Subcutaneous abdominal adipose tissue (tissue), 5 donors: ENCODE measurements around the gene NPC1.

Source experiments
- H3K27ac ChIP-seq: one replicate; pipeline ENCODE4 v1.7.0; 2013; ENCODE audit warnings: low read depth, mild to moderate bottlenecking, inconsistent platforms, low read length, moderate library complexity
- H3K27me3 ChIP-seq, 5 donors: one replicate each; pipeline ENCODE4 v1.7.0; 2013; ENCODE audit warnings: low read length in 5 of 5, inconsistent platforms in 1 of 5; ENCODE audit not compliant: control insufficient read depth in 5 of 5, insufficient read depth in 4 of 5
- H3K36me3 ChIP-seq, 5 donors: one replicate each; pipeline ENCODE4 v1.7.0; 2013; ENCODE audit warnings: low read length in 5 of 5; ENCODE audit not compliant: control insufficient read depth in 5 of 5, insufficient read depth in 5 of 5
- H3K4me1 ChIP-seq, 5 donors: one replicate each; pipeline ENCODE4 v1.7.0; 2013; ENCODE audit warnings: low read length in 5 of 5, mild to moderate bottlenecking in 3 of 5, moderate library complexity in 1 of 5; ENCODE audit not compliant: control insufficient read depth in 5 of 5, insufficient read depth in 5 of 5
- H3K4me3 ChIP-seq, 5 donors: one replicate each; pipeline ENCODE4 v1.7.0; 2013; ENCODE audit warnings: low read length in 5 of 5, low read depth in 1 of 5
- H3K9ac ChIP-seq, 5 donors: one replicate each; pipeline ENCODE4 v1.7.0; 2013; ENCODE audit warnings: low read length in 5 of 5, mild to moderate bottlenecking in 4 of 5, moderate library complexity in 3 of 5
- H3K9me3 ChIP-seq, 5 donors: one replicate each; pipeline ENCODE4 v1.7.0; 2013; ENCODE audit warnings: low read length in 5 of 5; ENCODE audit not compliant: control insufficient read depth in 5 of 5
- donor health status: healthy.
- donor health status: healthy.
- donor health status: healthy.
- donor health status: healthy.
- donor health status: healthy.

NPC1 gene

DNA sequence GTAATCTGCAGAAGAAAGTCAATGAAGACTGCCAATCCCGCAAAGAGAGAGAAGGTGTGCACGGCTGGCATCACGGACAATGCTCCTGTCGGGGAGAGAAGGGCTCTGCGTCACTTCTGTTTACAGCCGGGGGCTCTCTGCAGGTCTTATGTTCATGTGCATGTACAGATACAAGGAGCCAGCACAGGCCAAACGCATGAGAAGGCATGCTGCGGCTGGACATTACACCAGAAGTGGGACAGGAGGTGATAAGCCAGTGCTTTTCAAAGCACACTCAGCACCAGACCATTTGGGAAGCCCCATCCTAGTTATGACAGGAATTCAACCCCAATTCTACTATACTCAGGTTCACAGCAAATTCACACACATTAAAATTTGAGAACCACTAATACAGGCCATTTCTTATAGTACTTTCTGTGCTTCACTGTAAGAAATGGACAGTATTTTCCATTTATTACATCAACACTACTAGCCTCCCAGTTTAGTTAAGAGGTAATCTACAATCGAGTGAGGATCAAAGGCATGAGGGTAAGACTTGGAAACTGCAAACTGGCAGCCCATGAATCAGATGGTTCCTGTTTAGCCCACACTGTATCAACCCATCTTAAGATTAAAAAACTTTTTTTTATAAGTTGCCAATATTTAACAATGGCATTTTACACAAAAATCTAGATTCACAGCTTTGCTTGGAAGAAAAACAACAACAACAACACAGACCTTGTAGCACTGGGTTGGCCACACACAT, 44.8 kb downstream of the NPC1 start:
- Histone ChIP-seq H3K36me3 (peaks cover 15 to 96% (median 86%) of the 10 kb centered on the region in 5 donors), H3K27ac (no peak overlapping the region)

DNA sequence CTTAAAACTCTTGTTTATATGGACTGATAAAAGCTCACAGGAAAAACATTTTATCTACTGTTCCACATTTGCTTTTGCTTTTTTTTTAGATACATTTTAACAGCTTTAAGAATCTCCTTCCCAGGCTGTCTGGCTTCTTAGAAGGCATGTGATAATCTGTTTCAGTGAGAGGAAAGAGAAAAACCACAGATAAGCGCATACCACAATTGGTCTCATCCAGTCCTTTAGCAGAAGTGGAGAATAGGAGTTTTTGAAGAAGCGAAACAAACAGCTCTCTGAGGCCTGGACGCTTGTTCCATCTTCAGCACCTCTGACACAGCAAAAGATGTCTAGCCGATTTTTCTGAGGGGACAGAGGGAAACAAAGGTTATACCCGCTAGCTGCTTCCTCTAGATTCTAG, 45.4 kb downstream of the NPC1 start:
- no peak overlapping the region for H3K9ac ChIP-seq
- no peaks in the 10 kb centered on the region for H3K27me3 ChIP-seq
- H3K36me3 ChIP-seq: peaks cover 11 to 98% (median 90%) of the 10 kb centered on the region in 5 donors
- H3K9me3 ChIP-seq: no peaks in the 10 kb centered on the region
- H3K4me1 ChIP-seq: peaks cover 0 to 14% (median 5%) of the 10 kb centered on the region in 5 donors
- no peak overlapping the region for H3K4me3 ChIP-seq
- H3K27ac ChIP-seq: no peak overlapping the region

More for the DNA sequence above, 44.8 kb downstream of the NPC1 start:
- Histone ChIP-seq H3K4me3 (no peak overlapping the region), H3K4me1 (peaks cover 0 to 14% (median 5%) of the 10 kb centered on the region in 5 donors), H3K9ac (no peak overlapping the region), H3K27me3 (no peaks in the 10 kb centered on the region), H3K9me3 (no peaks in the 10 kb centered on the region)

DNA sequence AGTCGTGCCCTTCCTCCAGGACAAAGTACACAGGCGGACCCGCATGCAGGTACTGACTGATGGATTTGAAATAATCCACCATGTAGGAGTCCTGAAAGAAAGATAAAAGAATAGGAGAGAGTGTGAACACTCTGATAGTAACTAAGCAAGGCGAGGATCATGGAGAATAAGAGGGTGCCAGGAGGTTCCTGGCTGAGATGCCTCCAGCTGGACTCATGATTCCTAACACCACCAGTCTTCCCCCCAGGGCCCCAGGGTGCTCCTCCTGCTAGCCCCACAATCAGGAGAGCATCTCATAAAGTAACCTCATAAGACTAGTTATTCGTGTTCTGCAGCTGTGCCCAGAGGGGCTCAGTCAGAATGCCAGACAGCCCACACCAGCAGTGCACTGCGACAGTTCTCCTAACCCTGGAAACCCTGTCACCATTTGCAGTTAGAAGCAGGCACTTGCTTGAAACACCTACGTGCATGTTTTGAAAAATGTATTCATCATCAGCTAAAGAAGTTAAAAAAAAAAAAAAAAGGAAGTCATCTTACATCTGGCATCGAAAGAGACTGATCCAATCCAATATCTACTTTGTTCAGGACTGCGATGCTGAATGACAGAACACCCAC, 46.3 kb downstream of the NPC1 start:
- Histone ChIP-seq H3K4me3 (no peak overlapping the region), H3K27me3 (no peaks in the 10 kb centered on the region), H3K9ac (no peak overlapping the region), H3K4me1 (peaks cover 0 to 14% (median 5%) of the 10 kb centered on the region in 5 donors), H3K36me3 (peaks cover 11 to 98% (median 94%) of the 10 kb centered on the region in 5 donors), H3K9me3 (no peaks in the 10 kb centered on the region), H3K27ac (no peak overlapping the region)

DNA sequence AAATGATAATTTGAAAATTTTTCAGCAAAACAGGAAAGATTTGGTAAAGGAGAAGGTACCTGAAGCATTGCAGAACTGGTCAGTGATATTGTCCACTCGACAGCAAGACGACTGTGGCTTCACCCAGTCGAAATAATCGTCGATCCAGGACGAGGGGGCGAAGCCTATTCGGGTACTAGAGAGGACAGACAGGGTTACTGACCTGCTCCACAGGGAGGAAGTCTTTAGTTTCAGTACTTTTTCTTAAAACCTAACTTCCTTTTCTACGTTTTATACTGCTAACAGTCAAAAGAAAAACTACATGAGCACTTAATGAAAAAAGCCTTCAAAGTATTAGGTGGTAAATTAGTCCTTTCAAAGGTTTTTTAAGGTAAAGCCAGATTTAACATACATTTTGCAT, 47.0 kb downstream of the NPC1 start:
- Histone ChIP-seq H3K9me3 (no peaks in the 10 kb centered on the region), H3K36me3 (peaks cover 8 to 98% (median 95%) of the 10 kb centered on the region in 5 donors), H3K4me3 (no peak overlapping the region), H3K27me3 (no peaks in the 10 kb centered on the region), H3K9ac (no peak overlapping the region), H3K27ac (no peak overlapping the region), H3K4me1 (peaks cover 0 to 14% (median 5%) of the 10 kb centered on the region in 5 donors)

GRCh38 chr18:23538870-23539269, 47.4 kb downstream of the NPC1 start:
- H3K27ac ChIP-seq: no peak overlapping the region
- H3K4me3 ChIP-seq: no peak overlapping the region
- H3K9ac ChIP-seq: no peak overlapping the region
- H3K27me3 ChIP-seq: no peaks in the 10 kb centered on the region
- no peaks in the 10 kb centered on the region for H3K9me3 ChIP-seq
- H3K36me3 ChIP-seq: peaks cover 8 to 98% (median 95%) of the 10 kb centered on the region in 5 donors
- peaks cover 0 to 14% (median 5%) of the 10 kb centered on the region in 5 donors for H3K4me1 ChIP-seq

DNA sequence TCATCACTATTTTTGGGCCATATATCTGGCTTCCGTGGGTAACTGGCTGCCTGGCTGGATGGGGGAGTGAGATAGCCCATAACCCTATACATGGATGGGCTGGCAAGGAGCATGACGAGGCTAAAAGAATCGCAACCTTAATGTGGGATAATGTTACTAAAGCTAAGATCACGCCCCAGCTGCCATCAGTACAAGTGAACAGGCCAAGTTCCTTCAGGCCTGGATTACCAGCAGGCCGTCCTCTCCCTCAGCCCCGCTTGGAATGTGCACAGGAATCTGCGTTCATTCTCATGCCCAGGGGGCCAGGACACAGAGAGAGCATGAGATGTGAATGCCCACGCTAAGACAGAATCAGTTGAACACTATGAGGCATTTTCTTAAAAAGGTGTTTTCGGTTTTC, 48.3 kb downstream of the NPC1 start:
- no peaks in the 10 kb centered on the region for H3K27me3 ChIP-seq

GRCh38 chr18:23537274-23537673, 49.0 kb downstream of the NPC1 start:
- peaks cover 3 to 98% (median 94%) of the 10 kb centered on the region in 5 donors for H3K36me3 ChIP-seq
- no peaks in the 10 kb centered on the region for H3K9me3 ChIP-seq
- H3K9ac ChIP-seq: no peak overlapping the region
- no peak overlapping the region for H3K27ac ChIP-seq
- peaks cover 0 to 14% (median 5%) of the 10 kb centered on the region in 5 donors for H3K4me1 ChIP-seq
- H3K4me3 ChIP-seq: no peak overlapping the region
- no peaks in the 10 kb centered on the region for H3K27me3 ChIP-seq

More for the DNA sequence above, 48.3 kb downstream of the NPC1 start:
- no peaks in the 10 kb centered on the region for H3K9me3 ChIP-seq
- H3K4me1 ChIP-seq: peaks cover 0 to 14% (median 5%) of the 10 kb centered on the region in 5 donors
- H3K27ac ChIP-seq: no peak overlapping the region
- no peak overlapping the region for H3K9ac ChIP-seq
- H3K4me3 ChIP-seq: no peak overlapping the region
- H3K36me3 ChIP-seq: peaks cover 8 to 98% (median 96%) of the 10 kb centered on the region in 5 donors

DNA sequence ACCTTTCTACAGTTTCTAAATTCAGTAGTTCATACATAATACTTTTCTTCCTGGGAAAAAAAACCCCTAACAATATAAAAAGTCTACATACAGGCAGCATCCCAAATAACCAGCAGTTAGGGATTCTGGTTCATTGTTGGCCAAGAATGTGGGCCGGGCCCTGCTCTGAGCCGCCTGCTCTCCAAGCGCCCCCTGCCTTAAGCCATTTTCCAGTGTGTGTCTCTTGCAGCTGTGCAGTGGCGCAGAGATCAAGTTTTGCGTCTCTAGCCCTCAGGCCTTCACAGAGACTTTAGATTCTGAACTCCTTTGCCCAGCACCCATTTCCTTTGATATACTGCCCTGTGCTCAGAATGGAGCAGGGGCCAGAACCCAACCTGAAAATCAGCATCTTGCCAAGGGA, 50.1 kb downstream of the NPC1 start:
- Histone ChIP-seq H3K4me3 (no peak overlapping the region), H3K36me3 (peaks cover 9 to 99% (median 97%) of the 10 kb centered on the region in 5 donors), H3K9me3 (no peaks in the 10 kb centered on the region), H3K27me3 (no peaks in the 10 kb centered on the region), H3K27ac (no peak overlapping the region), H3K4me1 (peaks cover 0 to 11% (median 5%) of the 10 kb centered on the region in 5 donors), H3K9ac (no peak overlapping the region)

DNA sequence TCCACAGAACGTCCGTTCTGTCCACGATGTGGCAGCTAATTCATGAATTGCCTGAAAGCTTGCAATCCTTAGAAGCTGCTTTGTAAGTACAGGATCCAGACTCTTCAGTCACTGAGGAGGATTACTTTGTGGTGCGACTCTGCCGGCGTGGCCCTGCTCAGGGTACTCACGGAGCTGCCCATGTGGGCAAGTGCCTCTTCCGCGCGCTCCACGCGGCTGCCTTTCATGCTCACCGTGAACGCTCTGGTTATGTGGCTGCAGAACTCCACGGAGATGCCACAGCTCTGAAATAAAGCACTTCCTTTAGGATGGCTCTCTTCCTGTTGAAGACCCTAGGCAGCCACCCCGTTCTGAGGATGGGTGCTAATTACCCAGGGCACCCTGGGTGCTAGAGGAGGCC, 52.0 kb downstream of the NPC1 start:
- H3K9ac ChIP-seq: no peak overlapping the region
- H3K27me3 ChIP-seq: no peaks in the 10 kb centered on the region
- no peak overlapping the region for H3K27ac ChIP-seq
- peaks cover 0 to 11% (median 0%) of the 10 kb centered on the region in 5 donors for H3K4me1 ChIP-seq
- H3K4me3 ChIP-seq: no peak overlapping the region
- H3K9me3 ChIP-seq: no peaks in the 10 kb centered on the region
- peaks cover 20 to 99% (median 97%) of the 10 kb centered on the region in 5 donors for H3K36me3 ChIP-seq

GRCh38 chr18:23532848-23533247, 53.5 kb downstream of the NPC1 start:
- Histone ChIP-seq H3K36me3 (peaks cover 20 to 99% (median 95%) of the 10 kb centered on the region in 5 donors), H3K9me3 (no peaks in the 10 kb centered on the region), H3K4me3 (no peak overlapping the region), H3K4me1 (peaks cover 0 to 10% (median 4%) of the 10 kb centered on the region in 5 donors), H3K9ac (no peak overlapping the region), H3K27me3 (no peaks in the 10 kb centered on the region), H3K27ac (no peak overlapping the region)
